Suprapubic skin (tissue), 4 donors: Measurements from ENCODE around the gene HTD2. TPM values are rescaled to one million over a fixed set of nuclear protein-coding genes. Genes with fewer than 3 reads are reported as not detected.

Source experiments
- DNase-seq, 2 donors: peaks; one replicate each; pipeline ENCODE4 v3.0.0-alpha.2; 2019; ENCODE audit warnings: low spot score in 2 of 2
- H3K27ac ChIP-seq: fragments of 200-600 bp; sonication (generic); one replicate; pipeline ENCODE4 v1.5.1; 2019
- H3K27me3 ChIP-seq: fragments of 200-600 bp; sonication (generic); one replicate; pipeline ENCODE4 v1.5.1; 2019
- H3K36me3 ChIP-seq: fragments of 200-600 bp; sonication (generic); one replicate; pipeline ENCODE4 v1.5.1; 2019
- H3K4me1 ChIP-seq: fragments of 200-600 bp; sonication (generic); one replicate; pipeline ENCODE4 v1.5.1; 2019
- H3K4me3 ChIP-seq: fragments of 200-600 bp; sonication (generic); one replicate; pipeline ENCODE4 v1.5.1; 2019; ENCODE audit warnings: mild to moderate bottlenecking
- H3K9me3 ChIP-seq: fragments of 200-600 bp; sonication (generic); one replicate; pipeline ENCODE4 v1.5.1; 2019
- CTCF ChIP-seq, 2 donors: fragments of 200-600 bp in 1 of 2; fragments of 450-650 bp in 1 of 2; sonication (generic) in 1 of 2; IDR thresholded peaks; one replicate each; pipeline ENCODE4 v1.5.1; 2016 to 2019; ENCODE audit warnings: antibody characterized with exemption in 2 of 2, mild to moderate bottlenecking in 1 of 2, moderate library complexity in 1 of 2
- EP300 ChIP-seq: sonication (generic); formaldehyde crosslinking; IDR thresholded peaks from one replicate; pipeline ENCODE4 v1.6.1; 2017; ENCODE audit warnings: antibody characterized with exemption
- POLR2A ChIP-seq, 2 donors: fragments of 450-650 bp; IDR thresholded peaks; one replicate each; pipeline ENCODE4 v1.6.1; 2017; ENCODE audit warnings: antibody characterized with exemption in 2 of 2, mild to moderate bottlenecking in 2 of 2, moderate library complexity in 2 of 2
- POLR2AphosphoS5 ChIP-seq, 3 donors: sonication (generic); formaldehyde crosslinking; IDR thresholded peaks; one replicate each; pipeline ENCODE4 v1.6.1; 2017; ENCODE audit warnings: antibody characterized with exemption in 3 of 3
- WGBS: methylation state at CpG from one replicate; pipeline ENCODE4 v1.1.5; 2018; 5-methylcytosine and 5-hydroxymethylcytosine counted together
- total RNA-seq, 4 donors: library from RNA; depleted of rRNA; stranded (reverse); fragments of >200 nt; gene quantifications; one replicate each; pipeline ENCODE4 v1.1.0, GENCODE V29; 2016

The HTD2 gene
- total RNA-seq, 4 donors from 2014 or later = 10.9 to 14.4 (median 12.8) TPM

- Histone ChIP-seq H3K9me3 (no peaks in the 10 kb centered on the region), H3K4me3 (no peak overlapping the region), H3K4me1 (peaks cover 12% of the 10 kb centered on the region), H3K36me3 (peaks cover 32% of the 10 kb centered on the region), H3K27ac (no peak overlapping the region), H3K27me3 (no peaks in the 10 kb centered on the region)
- no peak for DNase-seq
- no peak for TF ChIP-seq EP300
- no peak for TF ChIP-seq POLR2AphosphoS5 (IDR thresholded peaks at IDR 0.05)
- TF ChIP-seq CTCF (IDR thresholded peaks at IDR 0.05) = no peak
- TF ChIP-seq POLR2A (IDR thresholded peaks at IDR 0.05) = no peak
- 92% methylated on average over 7 of the region's 7 CpGs for WGBS
Observed at GRCh38 chr3:58321791-58322190, 15.5 kb downstream of the HTD2 start.

GRCh38 chr3:58322793-58323192 lies 16.5 kb downstream of the HTD2 start:
- peaks cover 22% of the 10 kb centered on the region for H3K36me3 ChIP-seq
- H3K27ac ChIP-seq = no peak overlapping the region
- peaks cover 12% of the 10 kb centered on the region for H3K4me1 ChIP-seq
- no peak overlapping the region for H3K4me3 ChIP-seq
- no peaks in the 10 kb centered on the region for H3K27me3 ChIP-seq
- TF ChIP-seq CTCF (IDR thresholded peaks at IDR 0.05) (no peak), EP300 (no peak), POLR2AphosphoS5 (IDR thresholded peaks at IDR 0.05) (no peak), POLR2A (IDR thresholded peaks at IDR 0.05) (no peak)
- H3K9me3 ChIP-seq = no peaks in the 10 kb centered on the region
- WGBS = 76% methylated on average over 1 of the region's 1 CpG
- DNase-seq = no peak

- Histone ChIP-seq H3K36me3 (peaks cover 13% of the 10 kb centered on the region), H3K4me1 (peaks cover 12% of the 10 kb centered on the region), H3K9me3 (no peaks in the 10 kb centered on the region), H3K4me3 (no peak overlapping the region), H3K27ac (no peak overlapping the region), H3K27me3 (no peaks in the 10 kb centered on the region)
- no peak for DNase-seq
- WGBS = 92% methylated on average over 3 of the region's 3 CpGs
- TF ChIP-seq POLR2A (IDR thresholded peaks at IDR 0.05) (no peak), CTCF (IDR thresholded peaks at IDR 0.05) (no peak), POLR2AphosphoS5 (IDR thresholded peaks at IDR 0.05) (no peak), EP300 (no peak)
Observed at GRCh38 chr3:58323529-58324390, 17.4 kb downstream of the HTD2 start.

- Histone ChIP-seq H3K4me3 (no peak overlapping the region), H3K27me3 (no peaks in the 10 kb centered on the region), H3K27ac (no peak overlapping the region), H3K9me3 (no peaks in the 10 kb centered on the region), H3K36me3 (peaks cover 3% of the 10 kb centered on the region), H3K4me1 (peaks cover 12% of the 10 kb centered on the region)
- 46% methylated on average over 7 of the region's 7 CpGs for WGBS
- TF ChIP-seq POLR2A (IDR thresholded peaks at IDR 0.05) = no peak
- no peak for TF ChIP-seq EP300
- no peak for TF ChIP-seq CTCF (IDR thresholded peaks at IDR 0.05)
- TF ChIP-seq POLR2AphosphoS5 (IDR thresholded peaks at IDR 0.05) = no peak
- no peak for DNase-seq
Observed at GRCh38 chr3:58324391-58325390, 18.4 kb downstream of the HTD2 start.
